NCI-H1930 (cell line): Measurements from ENCODE around the gene NDUFAF5.
"Not testable (repeated sequence)": the region's sequence is repeated elsewhere in the genome, so short reads cannot be mapped to it uniquely, and the experiment has no call there.

Experiments
- DNase-seq, 2 experiments: peaks; one replicate each; lab custom pipeline; 2025; lab: John Stamatoyannopoulos, UW

NDUFAF5 gene, protein sequence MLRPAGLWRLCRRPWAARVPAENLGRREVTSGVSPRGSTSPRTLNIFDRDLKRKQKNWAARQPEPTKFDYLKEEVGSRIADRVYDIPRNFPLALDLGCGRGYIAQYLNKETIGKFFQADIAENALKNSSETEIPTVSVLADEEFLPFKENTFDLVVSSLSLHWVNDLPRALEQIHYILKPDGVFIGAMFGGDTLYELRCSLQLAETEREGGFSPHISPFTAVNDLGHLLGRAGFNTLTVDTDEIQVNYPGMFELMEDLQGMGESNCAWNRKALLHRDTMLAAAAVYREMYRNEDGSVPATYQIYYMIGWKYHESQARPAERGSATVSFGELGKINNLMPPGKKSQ

GRCh38 chr20:13784893-13785715, at the start of gene NDUFAF5, which contains the start of gene ESF1:
Gene NDUFAF5, plus strand, starts transcription at chr20:13785028. Its CDS starts 41 bp downstream, at chr20:13785069.
Gene ESF1, minus strand, starts transcription at chr20:13784919. Its CDS starts 1,779 bp downstream, at chr20:13783140.
- DNase-seq: peak; percentile 97

- no peak for DNase-seq
Measured at GRCh38 chr20:13735826-13736225, 49.0 kb upstream of the NDUFAF5 start.

- no peak for DNase-seq
Measured at GRCh38 chr20:13736436-13737191, 48.2 kb upstream of the NDUFAF5 start.

- not testable (repeated sequence) for DNase-seq
Measured at GRCh38 chr20:13738187-13738586, 46.6 kb upstream of the NDUFAF5 start.

GRCh38 chr20:13739731-13740649, 44.8 kb upstream of the NDUFAF5 start:
- DNase-seq: no peak

GRCh38 chr20:13741879-13742278, 42.9 kb upstream of the NDUFAF5 start:
- DNase-seq: no peak

- no peak for DNase-seq
Measured at GRCh38 chr20:13744352-13744751, 40.5 kb upstream of the NDUFAF5 start.

DNA sequence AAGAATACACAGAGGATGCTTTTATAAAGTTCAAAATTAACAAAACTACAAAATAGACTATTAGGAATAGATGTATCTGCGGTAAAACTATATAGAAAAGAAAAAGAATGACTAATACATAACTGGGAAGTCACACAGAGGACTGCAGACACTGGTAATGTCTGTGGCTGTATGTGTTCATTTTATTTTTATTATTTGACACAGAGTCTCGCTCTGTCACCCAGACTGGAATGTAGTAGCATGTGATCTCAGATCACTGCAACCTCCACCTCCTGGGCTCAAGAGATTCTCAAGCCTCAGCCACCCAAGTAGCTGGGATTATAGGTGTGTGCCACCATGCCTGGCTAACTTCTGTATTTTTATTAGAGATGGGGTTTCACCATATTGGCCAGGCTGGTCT, 39.0 kb upstream of the NDUFAF5 start:
- DNase-seq: no peak

DNA sequence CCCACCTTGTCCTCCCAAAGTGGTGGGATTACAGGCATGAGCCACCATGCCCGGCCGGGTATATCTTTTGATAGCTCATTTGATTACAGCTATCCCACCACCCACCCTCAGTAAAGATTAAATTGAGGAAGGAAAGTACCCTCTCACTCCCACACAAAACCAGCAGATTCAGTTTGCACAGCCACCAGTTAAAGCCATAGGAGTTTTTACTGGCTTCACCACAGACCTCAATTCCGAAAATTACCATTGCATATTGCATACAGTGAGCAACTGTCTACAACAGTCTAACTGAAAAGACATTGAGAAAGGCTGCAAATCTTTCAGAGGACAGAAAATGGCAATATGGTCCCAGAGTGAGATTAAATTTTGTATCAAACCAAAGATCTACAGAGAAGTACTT, 35.0 kb upstream of the NDUFAF5 start:
- DNase-seq: no peak

GRCh38 chr20:13753436-13754036, 31.3 kb upstream of the NDUFAF5 start:
- no peak for DNase-seq

GRCh38 chr20:13755809-13756208, 29.0 kb upstream of the NDUFAF5 start:
- DNase-seq: no peak

DNA sequence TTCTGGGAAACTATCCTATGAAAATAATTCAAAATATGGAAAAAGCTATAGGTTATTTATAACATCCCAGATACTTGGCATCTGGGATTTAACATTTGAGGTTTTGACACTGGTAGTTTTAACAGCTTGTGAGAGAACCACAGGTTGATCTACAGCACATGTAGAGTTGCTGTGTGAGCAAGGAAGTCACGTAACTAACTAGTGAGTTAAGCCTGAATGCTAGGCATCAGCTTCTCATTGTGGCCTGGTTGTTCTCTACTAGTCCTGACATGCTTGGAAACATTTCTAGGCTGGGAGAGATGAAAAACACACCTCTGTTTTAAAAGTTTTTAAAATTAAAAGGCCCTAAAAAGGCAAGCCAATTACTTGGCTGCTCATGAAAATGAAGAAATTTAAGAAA, 28.3 kb upstream of the NDUFAF5 start:
- no peak for DNase-seq

DNA sequence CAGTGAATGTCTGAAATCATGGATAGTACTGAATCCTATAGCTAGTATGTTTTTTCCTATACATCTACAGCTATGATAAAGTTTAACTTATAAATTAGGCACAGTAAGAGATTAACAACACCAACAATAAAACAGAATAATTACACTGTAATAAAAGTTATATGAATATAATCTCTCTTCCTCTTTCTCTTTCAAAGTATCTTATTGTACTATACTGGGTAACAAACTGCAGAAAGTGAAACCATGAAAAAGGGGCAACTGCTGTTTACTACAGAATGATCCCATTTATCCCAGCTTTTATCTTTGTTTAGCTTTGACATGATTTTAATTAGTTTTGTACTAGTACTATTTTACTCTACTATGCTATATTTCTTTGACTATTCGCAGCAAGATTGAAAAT, 25.9 kb upstream of the NDUFAF5 start:
- no peak for DNase-seq

GRCh38 chr20:13760451-13760946, 24.3 kb upstream of the NDUFAF5 start:
- DNase-seq: not testable (repeated sequence)

DNA sequence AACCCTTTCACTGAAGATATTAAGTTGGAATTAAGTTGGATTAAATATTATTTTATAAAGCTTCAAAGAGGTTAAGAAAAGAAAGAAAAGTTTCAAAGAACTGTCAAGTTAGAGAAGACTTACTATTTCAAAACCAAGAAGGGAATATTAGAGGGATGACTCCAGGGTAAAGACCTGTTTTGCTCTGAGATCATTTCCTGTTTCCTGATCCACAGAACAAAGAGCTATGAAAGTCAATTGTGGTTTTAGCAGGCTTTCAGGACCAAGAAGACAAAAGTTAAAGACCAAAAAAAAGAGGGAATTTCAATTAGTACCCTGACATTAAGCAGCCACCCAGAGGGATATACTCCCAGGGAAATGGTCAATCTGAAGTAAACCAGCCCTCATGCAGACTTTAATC, 19.5 kb upstream of the NDUFAF5 start:
- no peak for DNase-seq

DNA sequence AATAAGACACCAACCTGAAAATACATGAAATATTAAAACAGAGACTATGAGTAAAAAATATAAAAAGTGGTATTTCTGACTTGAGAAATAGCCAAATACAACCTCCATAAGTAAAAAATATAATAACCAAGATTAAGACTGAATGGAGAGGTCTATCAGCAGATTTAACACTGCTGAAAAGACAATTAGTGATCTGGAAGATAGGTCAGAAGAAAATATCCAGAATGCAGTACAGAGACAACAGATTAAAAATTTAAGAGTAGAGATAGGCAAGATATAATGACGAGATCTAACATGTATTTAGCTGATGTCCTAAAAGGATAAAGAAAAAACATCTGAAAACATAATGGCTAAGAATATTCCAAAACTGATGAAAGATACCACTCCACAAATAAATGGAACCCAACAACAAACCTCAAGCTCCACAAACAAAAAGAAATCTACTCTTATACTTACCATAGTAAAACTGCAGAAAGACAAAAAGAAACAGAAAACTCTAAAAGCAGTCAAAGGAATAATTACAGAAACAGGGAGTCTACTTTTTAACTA, 18.9 kb upstream of the NDUFAF5 start:
- DNase-seq: no peak

- no peak for DNase-seq
Measured at GRCh38 chr20:13770141-13770540, 14.7 kb upstream of the NDUFAF5 start.

- peak in 1 of 2 experiments; percentile 36 for DNase-seq
Measured at GRCh38 chr20:13771853-13772453, 12.9 kb upstream of the NDUFAF5 start.

DNA sequence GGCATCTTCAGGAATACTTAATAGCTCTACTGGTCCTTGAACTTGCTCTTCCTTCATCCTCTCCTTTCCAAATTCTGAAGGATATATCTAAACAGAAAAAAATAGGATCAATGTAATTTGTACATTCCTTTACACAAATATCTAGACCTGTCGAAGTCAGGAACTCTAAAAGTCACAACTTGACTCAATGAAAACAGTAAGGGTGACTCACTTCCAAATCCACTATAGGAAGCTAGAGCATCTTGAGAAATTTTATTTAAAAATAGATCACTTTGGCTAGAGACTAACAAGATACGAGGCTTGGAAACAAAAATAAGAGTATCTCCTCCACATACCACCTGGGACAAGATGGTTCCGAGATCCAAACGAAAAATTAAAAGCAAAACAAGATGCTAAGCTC, 12.3 kb upstream of the NDUFAF5 start:
- DNase-seq: no peak

- DNase-seq: no peak
Measured at GRCh38 chr20:13775867-13776266, 9.0 kb upstream of the NDUFAF5 start.
